ENCODE data around the gene PADI6.
"Not testable (repeated sequence)": the region's sequence is repeated elsewhere in the genome, so short reads cannot be mapped to it uniquely, and the experiment has no call there.

The PADI6 gene

GRCh38 chr1:17371896-17372295, at the start of gene PADI6:
Gene PADI6, plus strand, starts transcription at chr1:17372196. Its CDS starts 50 bp downstream, at chr1:17372246.
- no peak for DNase-seq (ENCODE audit: low read depth)

GRCh38 chr1:17328855-17329254, 43.1 kb upstream of the PADI6 start:
- no peak for DNase-seq (ENCODE audit: low read depth)

GRCh38 chr1:17329610-17330009, 42.4 kb upstream of the PADI6 start:
- no peak for DNase-seq (ENCODE audit: low read depth)

- no peak for DNase-seq (ENCODE audit: low read depth)
These were observed 41.1 kb upstream of the PADI6 start for GRCh38 chr1:17330856-17331255.

- no peak for DNase-seq (ENCODE audit: low read depth)
These were observed 38.9 kb upstream of the PADI6 start for GRCh38 chr1:17333081-17333480.

- DNase-seq (ENCODE audit: low read depth), result peak; percentile 53
These were observed 35.9 kb upstream of the PADI6 start for GRCh38 chr1:17335821-17336710.

GRCh38 chr1:17338706-17339493, 33.1 kb upstream of the PADI6 start:
- no peak for DNase-seq (ENCODE audit: low read depth)

- no peak for DNase-seq (ENCODE audit: low read depth)
These were observed 32.5 kb upstream of the PADI6 start for GRCh38 chr1:17339521-17339920.

- DNase-seq (ENCODE audit: low read depth), result no peak
These were observed 31.6 kb upstream of the PADI6 start for GRCh38 chr1:17340358-17340757.

- DNase-seq (ENCODE audit: low read depth), result no peak
These were observed 30.0 kb upstream of the PADI6 start for GRCh38 chr1:17342014-17342441.

- DNase-seq (ENCODE audit: low read depth), result not testable (repeated sequence)
These were observed 26.5 kb upstream of the PADI6 start for GRCh38 chr1:17345506-17345905.

- no peak for DNase-seq (ENCODE audit: low read depth)
These were observed 25.8 kb upstream of the PADI6 start for GRCh38 chr1:17346046-17346789.

- DNase-seq (ENCODE audit: low read depth), result peak; percentile 72
These were observed 24.0 kb upstream of the PADI6 start for GRCh38 chr1:17347769-17348592.

GRCh38 chr1:17348593-17349234, 23.3 kb upstream of the PADI6 start:
- no peak for DNase-seq (ENCODE audit: low read depth)

- no peak for DNase-seq (ENCODE audit: low read depth)
These were observed 21.9 kb upstream of the PADI6 start for GRCh38 chr1:17350083-17350482.

- no peak for DNase-seq (ENCODE audit: low read depth)
These were observed 21.0 kb upstream of the PADI6 start for GRCh38 chr1:17350928-17351446.

GRCh38 chr1:17351598-17352324, 20.2 kb upstream of the PADI6 start:
- DNase-seq (ENCODE audit: low read depth), result no peak

- DNase-seq (ENCODE audit: low read depth), result no peak
These were observed 19.5 kb upstream of the PADI6 start for GRCh38 chr1:17352419-17352909.

- no peak for DNase-seq (ENCODE audit: low read depth)
These were observed 16.1 kb upstream of the PADI6 start for GRCh38 chr1:17355898-17356297.

All from iris pigment epithelial cell (primary cell).